T-helper 17 cell (primary cell): ENCODE results near the gene ELAVL2. TPM values are rescaled to one million over a fixed set of nuclear protein-coding genes. Genes with fewer than 3 reads are reported as not detected.
"Not testable (repeated sequence)": the region's sequence is repeated elsewhere in the genome, so short reads cannot be mapped to it uniquely, and the experiment has no call there.

Experiments
- ATAC-seq: fragments of 150-1000 bp; cut with Tn5 transposase; 2 replicates; pipeline ENCODE4 v1.10.0; 2021; ENCODE audit warnings: mild to moderate bottlenecking, moderate library complexity
- DNase-seq, 3 donors: peaks; one replicate each; pipeline versions ENCODE4 v3.0.0 to v3.0.0-alpha.2; 2020 to 2021
- H3K9me3 ChIP-seq: one replicate; pipeline ENCODE4 v1.7.0; 2013; ENCODE audit warnings: low read length, mild to moderate bottlenecking; ENCODE audit not compliant: control insufficient read depth, poor library complexity, severe bottlenecking
- H3K27ac Mint-ChIP-seq: one replicate; pipeline ENCODE4 v1.8.0; 2022; ENCODE audit warnings: mild to moderate bottlenecking, moderate library complexity, mixed read lengths
- H3K27me3 Mint-ChIP-seq: one replicate; pipeline ENCODE4 v1.8.0; 2022; ENCODE audit warnings: mixed read lengths
- H3K36me3 Mint-ChIP-seq: one replicate; pipeline ENCODE4 v1.8.0; 2022; ENCODE audit warnings: low read depth, mixed read lengths
- H3K4me1 Mint-ChIP-seq: one replicate; pipeline ENCODE4 v1.8.0; 2022; ENCODE audit warnings: mild to moderate bottlenecking, mixed read lengths
- H3K4me3 Mint-ChIP-seq: one replicate; pipeline ENCODE4 v1.8.0; 2022; ENCODE audit warnings: mild to moderate bottlenecking, moderate library complexity, mixed read lengths
- total RNA-seq, 4 donors: library from RNA in 2 of 4; stranded (reverse) in 2 of 4; gene quantifications; one replicate each; pipeline ENCODE4 v1.2.3 and lab custom pipeline; 2022 to 2026

The ELAVL2 gene
- total RNA-seq, 2 donors from 2014 or later: not detected

GRCh38 chr9:23743036-23743435 is 83.0 kb downstream of the ELAVL2 start:
- no peak for ATAC-seq
- H3K9me3 ChIP-seq: no peaks in the 10 kb centered on the region
- Mint-ChIP-seq H3K4me3 (no peak overlapping the region), H3K27me3 (no peaks in the 10 kb centered on the region), H3K4me1 (no peaks in the 10 kb centered on the region), H3K27ac (no peak overlapping the region), H3K36me3 (no peaks in the 10 kb centered on the region)
- no peak for DNase-seq

- H3K9me3 ChIP-seq: no peaks in the 10 kb centered on the region
- DNase-seq (no peak), ATAC-seq (no peak)
- Mint-ChIP-seq H3K36me3 (no peaks in the 10 kb centered on the region), H3K4me1 (no peaks in the 10 kb centered on the region), H3K27ac (no peak overlapping the region), H3K27me3 (no peaks in the 10 kb centered on the region), H3K4me3 (no peak overlapping the region)
These were observed 84.7 kb downstream of the ELAVL2 start for GRCh38 chr9:23741351-23741750.

GRCh38 chr9:23740531-23740930 is 85.5 kb downstream of the ELAVL2 start:
- no peaks in the 10 kb centered on the region for H3K36me3 Mint-ChIP-seq
- no peak overlapping the region for H3K27ac Mint-ChIP-seq
- H3K9me3 ChIP-seq: no peaks in the 10 kb centered on the region
- H3K27me3 Mint-ChIP-seq: no peaks in the 10 kb centered on the region
- H3K4me3 Mint-ChIP-seq: no peak overlapping the region
- no peak for DNase-seq
- H3K4me1 Mint-ChIP-seq: no peaks in the 10 kb centered on the region
- no peak for ATAC-seq

GRCh38 chr9:23739753-23740152 is 86.3 kb downstream of the ELAVL2 start:
- ATAC-seq (no peak), DNase-seq (no peak)
- Mint-ChIP-seq H3K4me1 (no peaks in the 10 kb centered on the region), H3K27me3 (no peaks in the 10 kb centered on the region), H3K36me3 (no peaks in the 10 kb centered on the region), H3K4me3 (no peak overlapping the region), H3K27ac (no peak overlapping the region)
- no peaks in the 10 kb centered on the region for H3K9me3 ChIP-seq

GRCh38 chr9:23736293-23736692 is 89.7 kb downstream of the ELAVL2 start:
- H3K4me1 Mint-ChIP-seq: no peaks in the 10 kb centered on the region
- H3K27me3 Mint-ChIP-seq: no peaks in the 10 kb centered on the region
- no peaks in the 10 kb centered on the region for H3K9me3 ChIP-seq
- H3K4me3 Mint-ChIP-seq: no peak overlapping the region
- DNase-seq (no peak), ATAC-seq (no peak)
- H3K36me3 Mint-ChIP-seq: no peaks in the 10 kb centered on the region
- H3K27ac Mint-ChIP-seq: no peak overlapping the region

GRCh38 chr9:23733495-23734078 is 92.5 kb downstream of the ELAVL2 start:
- H3K27ac Mint-ChIP-seq: no peak overlapping the region
- ATAC-seq (no peak), DNase-seq (no peak)
- H3K36me3 Mint-ChIP-seq: no peaks in the 10 kb centered on the region
- H3K4me1 Mint-ChIP-seq: no peaks in the 10 kb centered on the region
- H3K9me3 ChIP-seq: no peaks in the 10 kb centered on the region
- H3K4me3 Mint-ChIP-seq: no peak overlapping the region
- H3K27me3 Mint-ChIP-seq: no peaks in the 10 kb centered on the region

- H3K4me1 Mint-ChIP-seq: no peaks in the 10 kb centered on the region
- no peaks in the 10 kb centered on the region for H3K27me3 Mint-ChIP-seq
- H3K27ac Mint-ChIP-seq: no peak overlapping the region
- DNase-seq (no peak), ATAC-seq (no peak)
- H3K36me3 Mint-ChIP-seq: no peaks in the 10 kb centered on the region
- no peak overlapping the region for H3K4me3 Mint-ChIP-seq
- no peaks in the 10 kb centered on the region for H3K9me3 ChIP-seq
These were observed 94.7 kb downstream of the ELAVL2 start for GRCh38 chr9:23731353-23731752.

GRCh38 chr9:23730364-23730763 is 95.7 kb downstream of the ELAVL2 start:
- Mint-ChIP-seq H3K27ac (no peak overlapping the region), H3K4me3 (no peak overlapping the region), H3K27me3 (no peaks in the 10 kb centered on the region), H3K4me1 (no peaks in the 10 kb centered on the region), H3K36me3 (no peaks in the 10 kb centered on the region)
- H3K9me3 ChIP-seq: no peaks in the 10 kb centered on the region
- ATAC-seq (no peak), DNase-seq (no peak)

GRCh38 chr9:23728736-23729135 is 97.3 kb downstream of the ELAVL2 start:
- no peak for ATAC-seq
- no peaks in the 10 kb centered on the region for H3K36me3 Mint-ChIP-seq
- no peaks in the 10 kb centered on the region for H3K27me3 Mint-ChIP-seq
- DNase-seq: no peak
- no peak overlapping the region for H3K4me3 Mint-ChIP-seq
- no peaks in the 10 kb centered on the region for H3K9me3 ChIP-seq
- H3K27ac Mint-ChIP-seq: no peak overlapping the region
- H3K4me1 Mint-ChIP-seq: no peaks in the 10 kb centered on the region

- H3K9me3 ChIP-seq: no peaks in the 10 kb centered on the region
- Mint-ChIP-seq H3K36me3 (no peaks in the 10 kb centered on the region), H3K27ac (no peak overlapping the region), H3K4me1 (no peaks in the 10 kb centered on the region), H3K27me3 (no peaks in the 10 kb centered on the region), H3K4me3 (no peak overlapping the region)
- DNase-seq (no peak), ATAC-seq (no peak)
These were observed 100.6 kb downstream of the ELAVL2 start for GRCh38 chr9:23725279-23725946.

- Mint-ChIP-seq H3K27me3 (no peaks in the 10 kb centered on the region), H3K27ac (no peak overlapping the region), H3K4me3 (no peak overlapping the region), H3K4me1 (no peaks in the 10 kb centered on the region), H3K36me3 (no peaks in the 10 kb centered on the region)
- ATAC-seq: no peak
- no peaks in the 10 kb centered on the region for H3K9me3 ChIP-seq
- no peak for DNase-seq
These were observed 102.4 kb downstream of the ELAVL2 start for GRCh38 chr9:23723672-23724071.

GRCh38 chr9:23723048-23723447 is 103.0 kb downstream of the ELAVL2 start:
- H3K4me1 Mint-ChIP-seq, ATAC-seq, H3K36me3 Mint-ChIP-seq, H3K4me3 Mint-ChIP-seq, H3K27ac Mint-ChIP-seq, H3K9me3 ChIP-seq, DNase-seq, H3K27me3 Mint-ChIP-seq: not testable (repeated sequence)

- no peaks in the 10 kb centered on the region for H3K36me3 Mint-ChIP-seq
- no peak overlapping the region for H3K4me3 Mint-ChIP-seq
- ATAC-seq (no peak), DNase-seq (no peak)
- no peaks in the 10 kb centered on the region for H3K4me1 Mint-ChIP-seq
- H3K9me3 ChIP-seq: no peaks in the 10 kb centered on the region
- no peak overlapping the region for H3K27ac Mint-ChIP-seq
- no peaks in the 10 kb centered on the region for H3K27me3 Mint-ChIP-seq
These were observed 104.6 kb downstream of the ELAVL2 start for GRCh38 chr9:23721466-23721865.

GRCh38 chr9:23717505-23717904 is 108.5 kb downstream of the ELAVL2 start:
- H3K27me3 Mint-ChIP-seq: no peaks in the 10 kb centered on the region

More at GRCh38 chr9:23717505-23717904, 108.5 kb downstream of the ELAVL2 start:
- H3K4me3 Mint-ChIP-seq: no peak overlapping the region
- no peak for DNase-seq
- H3K4me1 Mint-ChIP-seq: no peaks in the 10 kb centered on the region
- H3K9me3 ChIP-seq: no peaks in the 10 kb centered on the region
- ATAC-seq: no peak
- H3K36me3 Mint-ChIP-seq: no peaks in the 10 kb centered on the region
- H3K27ac Mint-ChIP-seq: no peak overlapping the region
